ENCODE measurements around the gene LRRTM1.

- TF ChIP-seq CTCF (IDR thresholded peaks at IDR 0.05; ENCODE audit: extremely low read depth in 1 of 2, insufficient read depth in 1 of 2, low read depth in 1 of 2, low read length in 2 of 2), result no peak
- no peak for TF ChIP-seq EZH2 (IDR thresholded peaks at IDR 0.05; ENCODE audit: borderline replicate concordance, low read depth, low read length, severe bottlenecking)
- TF ChIP-seq, protein P1, sequence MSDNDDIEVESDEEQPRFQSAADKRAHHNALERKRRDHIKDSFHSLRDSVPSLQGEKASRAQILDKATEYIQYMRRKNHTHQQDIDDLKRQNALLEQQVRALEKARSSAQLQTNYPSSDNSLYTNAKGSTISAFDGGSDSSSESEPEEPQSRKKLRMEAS (IDR thresholded peaks at IDR 0.05; ENCODE audit: insufficient read depth, insufficient read length), result no peak
- no peak for TF ChIP-seq POLR2AphosphoS5 (IDR thresholded peaks at IDR 0.05; ENCODE audit: insufficient read depth, low read depth, low read length)
- TF ChIP-seq POLR2A (IDR thresholded peaks at IDR 0.05; ENCODE audit: low read depth, low read length), result no peak
- TF ChIP-seq MYC (IDR thresholded peaks at IDR 0.05; ENCODE audit: low read depth, low read length), result no peak
- no peak for TF ChIP-seq JUN (IDR thresholded peaks at IDR 0.05; ENCODE audit: borderline replicate concordance, insufficient read depth, insufficient read length, low read depth)
- TF ChIP-seq FOS (IDR thresholded peaks at IDR 0.05; ENCODE audit: borderline replicate concordance, insufficient read depth, low read length), result no peak
These were observed 35.5 kb upstream of the LRRTM1 start for GRCh38 chr2:80340022-80340421.
